Measurements from ENCODE around the gene CDC45.

DNA sequence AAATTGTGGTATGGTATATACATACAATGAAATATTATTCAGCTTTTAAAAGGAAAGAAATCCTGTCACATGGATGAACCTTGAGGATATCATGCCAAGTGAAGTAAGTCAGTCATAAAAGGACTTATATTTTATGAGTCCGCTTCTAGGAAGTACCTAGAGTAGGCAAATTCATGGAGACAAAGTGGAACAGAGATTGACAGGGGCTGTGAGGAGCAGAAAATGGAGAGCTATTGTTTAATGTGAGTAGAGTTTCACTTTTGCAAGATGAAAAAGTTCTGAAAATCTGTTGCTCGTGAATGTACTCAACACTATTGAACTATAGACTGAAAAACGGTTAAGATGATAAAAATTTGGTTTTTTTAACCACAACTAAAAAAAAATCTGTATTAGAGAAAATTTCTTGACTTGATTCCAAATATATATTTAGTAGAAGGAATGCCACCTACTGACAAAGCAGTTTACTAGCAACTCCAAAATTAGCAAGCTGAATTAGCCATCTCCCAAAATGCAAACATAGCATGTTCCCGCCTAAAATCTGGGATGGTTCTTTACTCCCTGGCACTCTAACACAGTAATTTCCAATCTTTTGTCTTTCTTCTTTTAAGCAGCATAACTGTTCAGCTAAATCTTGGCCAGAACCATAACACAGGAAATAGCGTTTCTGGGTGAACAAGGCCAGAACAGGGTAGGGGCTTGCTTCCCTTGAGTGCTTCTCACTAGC is 2.2 kb upstream of the CDC45 start:
- TF ChIP-seq, protein P1, sequence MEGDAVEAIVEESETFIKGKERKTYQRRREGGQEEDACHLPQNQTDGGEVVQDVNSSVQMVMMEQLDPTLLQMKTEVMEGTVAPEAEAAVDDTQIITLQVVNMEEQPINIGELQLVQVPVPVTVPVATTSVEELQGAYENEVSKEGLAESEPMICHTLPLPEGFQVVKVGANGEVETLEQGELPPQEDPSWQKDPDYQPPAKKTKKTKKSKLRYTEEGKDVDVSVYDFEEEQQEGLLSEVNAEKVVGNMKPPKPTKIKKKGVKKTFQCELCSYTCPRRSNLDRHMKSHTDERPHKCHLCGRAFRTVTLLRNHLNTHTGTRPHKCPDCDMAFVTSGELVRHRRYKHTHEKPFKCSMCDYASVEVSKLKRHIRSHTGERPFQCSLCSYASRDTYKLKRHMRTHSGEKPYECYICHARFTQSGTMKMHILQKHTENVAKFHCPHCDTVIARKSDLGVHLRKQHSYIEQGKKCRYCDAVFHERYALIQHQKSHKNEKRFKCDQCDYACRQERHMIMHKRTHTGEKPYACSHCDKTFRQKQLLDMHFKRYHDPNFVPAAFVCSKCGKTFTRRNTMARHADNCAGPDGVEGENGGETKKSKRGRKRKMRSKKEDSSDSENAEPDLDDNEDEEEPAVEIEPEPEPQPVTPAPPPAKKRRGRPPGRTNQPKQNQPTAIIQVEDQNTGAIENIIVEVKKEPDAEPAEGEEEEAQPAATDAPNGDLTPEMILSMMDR (IDR thresholded peaks at IDR 0.05) = no peak
- no peak for TF ChIP-seq POLR2A (IDR thresholded peaks at IDR 0.05)
